Kidney (tissue), 14 donors: ENCODE measurements around the gene MYLK. TPM values are rescaled to one million over a fixed set of nuclear protein-coding genes. Genes with fewer than 3 reads are reported as not detected.

Experiments used
- DNase-seq, 5 donors: peaks; one replicate each; pipeline ENCODE4 v3.0.0-alpha.2; 2013 to 2020
- FAIRE-seq: peaks from 2 replicates; lab custom pipeline; 2012; peaks lifted over from hg19 to GRCh38; lab: Jason Lieb, UNC
- H3K27ac ChIP-seq, 2 donors: one replicate each; pipeline ENCODE4 v1.7.0; 2013; ENCODE audit warnings: low read depth in 2 of 2, low read length in 2 of 2, inconsistent platforms in 1 of 2
- H3K27me3 ChIP-seq: one replicate; pipeline ENCODE4 v1.7.1; 2013; ENCODE audit warnings: low read length, inconsistent platforms; ENCODE audit not compliant: control insufficient read depth, insufficient read depth
- H3K36me3 ChIP-seq, 3 donors: one replicate each; pipeline versions ENCODE4 v1.7.0 to v1.7.1; 2013; ENCODE audit warnings: low read length in 3 of 3, control low read depth in 1 of 3, inconsistent platforms in 1 of 3; ENCODE audit not compliant: insufficient read depth in 3 of 3, control insufficient read depth in 2 of 3
- H3K4me1 ChIP-seq, 3 donors: one replicate each; pipeline versions ENCODE4 v1.7.0 to v1.7.1; 2013; ENCODE audit warnings: low read length in 3 of 3, inconsistent platforms in 1 of 3, low read depth in 1 of 3; ENCODE audit not compliant: control insufficient read depth in 2 of 3, insufficient read depth in 2 of 3
- H3K4me3 ChIP-seq, 3 donors: one replicate each; pipeline versions ENCODE4 v1.7.0 to v1.8.1; 2013; ENCODE audit warnings: low read length in 3 of 3, control low read depth in 1 of 3, inconsistent platforms in 1 of 3
- H3K9ac ChIP-seq, 3 donors: one replicate each; pipeline versions ENCODE4 v1.7.0 to v1.7.1; 2013; ENCODE audit warnings: low read length in 3 of 3, control low read depth in 1 of 3, inconsistent platforms in 1 of 3
- H3K9me3 ChIP-seq, 3 donors: one replicate each; pipeline versions ENCODE4 v1.7.0 to v1.7.1; 2013; ENCODE audit warnings: low read length in 3 of 3, control low read depth in 1 of 3, inconsistent platforms in 1 of 3; ENCODE audit not compliant: control insufficient read depth in 2 of 3, insufficient read depth in 1 of 3
- intact Hi-C: fragments of 100-400 bp; cut with DNase I; formaldehyde crosslinking; loops from one replicate; pipeline ENCODE4 v1.11.1; 2022
- polyA plus RNA-seq: library from polyadenylated mRNA; stranded (reverse); fragments of 350-450 nt; fragmentation: Illumina TruSeq; extraction: RNeasy Lipid Tissue Mini Kit (QIAGEN cat#74804); gene quantifications from one replicate; pipeline ENCODE4 v1.2.3, GENCODE V29; 2014; ENCODE audit warnings: low read depth, low replicate concordance; ENCODE audit not compliant: insufficient read depth
- total RNA-seq: library from RNA; stranded (reverse); fragmentation: NEBNext Ultra II Directional; extraction: Animal tissue kit (Norgen Biotek cat#: 25700); gene quantifications from one replicate; pipeline ENCODE4 v1.2.1, GENCODE V29; 2021
- TF ChIP-seq, protein P1 (sequence below): IDR thresholded peaks from 3 replicates; pipeline ENCODE4 v1.5.1; 2012; ENCODE audit warnings: mild to moderate bottlenecking, moderate library complexity, borderline replicate concordance; ENCODE audit not compliant: insufficient read depth; ENCODE audit errors: extremely low read depth
- donor health status: control.
- donor health status: control.
- donor health status: control.
- donor health status: control.
- donor health status: control.
- donor health status: DM: yes; HTN: yes; CAD: no.
- donor health status: Normal renal cell carcinoma (clear cell type).

Gene MYLK
- total and polyA plus RNA-seq, 2 donors from 2014 or later, result 25.3 to 164 TPM

DNA sequence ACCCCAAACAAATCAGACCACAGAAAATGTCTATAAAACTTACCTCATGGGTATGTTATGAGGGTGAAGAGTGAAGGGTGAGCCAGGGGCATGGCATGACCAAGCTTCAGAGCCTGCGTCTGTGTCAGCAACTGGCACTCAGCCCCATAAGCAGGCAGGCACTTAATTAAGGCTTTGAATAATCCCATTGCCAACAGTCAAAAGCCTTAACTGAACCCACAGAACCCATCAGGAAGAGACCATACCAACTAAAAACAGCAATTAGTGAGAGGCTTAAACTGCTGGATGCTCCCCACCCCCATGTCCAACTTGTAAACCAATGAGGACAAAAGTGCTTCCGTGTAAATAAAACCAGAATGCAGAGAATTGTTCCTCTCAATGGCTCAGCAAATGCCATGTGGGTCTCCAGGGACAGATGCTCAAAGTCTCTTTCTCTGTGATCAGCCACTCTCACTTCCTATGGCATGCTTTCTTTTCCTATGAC lies 126.0 kb downstream of the MYLK start:
- TF ChIP-seq, protein P1, sequence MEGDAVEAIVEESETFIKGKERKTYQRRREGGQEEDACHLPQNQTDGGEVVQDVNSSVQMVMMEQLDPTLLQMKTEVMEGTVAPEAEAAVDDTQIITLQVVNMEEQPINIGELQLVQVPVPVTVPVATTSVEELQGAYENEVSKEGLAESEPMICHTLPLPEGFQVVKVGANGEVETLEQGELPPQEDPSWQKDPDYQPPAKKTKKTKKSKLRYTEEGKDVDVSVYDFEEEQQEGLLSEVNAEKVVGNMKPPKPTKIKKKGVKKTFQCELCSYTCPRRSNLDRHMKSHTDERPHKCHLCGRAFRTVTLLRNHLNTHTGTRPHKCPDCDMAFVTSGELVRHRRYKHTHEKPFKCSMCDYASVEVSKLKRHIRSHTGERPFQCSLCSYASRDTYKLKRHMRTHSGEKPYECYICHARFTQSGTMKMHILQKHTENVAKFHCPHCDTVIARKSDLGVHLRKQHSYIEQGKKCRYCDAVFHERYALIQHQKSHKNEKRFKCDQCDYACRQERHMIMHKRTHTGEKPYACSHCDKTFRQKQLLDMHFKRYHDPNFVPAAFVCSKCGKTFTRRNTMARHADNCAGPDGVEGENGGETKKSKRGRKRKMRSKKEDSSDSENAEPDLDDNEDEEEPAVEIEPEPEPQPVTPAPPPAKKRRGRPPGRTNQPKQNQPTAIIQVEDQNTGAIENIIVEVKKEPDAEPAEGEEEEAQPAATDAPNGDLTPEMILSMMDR, result no peak
- no peaks in the 10 kb centered on the region for H3K27me3 ChIP-seq
- FAIRE-seq (peak; percentile 21), DNase-seq (peak in 2 of 5 donors; percentile 32 to 48)
- H3K36me3 ChIP-seq, result no peaks in the 10 kb centered on the region
- H3K27ac ChIP-seq, result peak overlapping the region; percentile 14 to 68
- H3K9ac ChIP-seq, result no peak overlapping the region
- intact Hi-C loops, result no loop called here
- no peak overlapping the region for H3K4me3 ChIP-seq
- H3K4me1 ChIP-seq, result peaks cover 15 to 65% (median 40%) of the 10 kb centered on the region in 3 donors
- H3K9me3 ChIP-seq, result no peaks in the 10 kb centered on the region

GRCh38 chr3:123757281-123757940 lies 126.7 kb downstream of the MYLK start:
- H3K27me3 ChIP-seq, result no peaks in the 10 kb centered on the region
- no peaks in the 10 kb centered on the region for H3K36me3 ChIP-seq
- DNase-seq (no peak), FAIRE-seq (no peak)
- H3K27ac ChIP-seq, result peak overlapping the region; percentile 57 to 82
- H3K4me1 ChIP-seq, result peaks cover 15 to 73% (median 45%) of the 10 kb centered on the region in 3 donors
- H3K4me3 ChIP-seq, result no peak overlapping the region
- TF ChIP-seq, protein P1, result no peak
- H3K9ac ChIP-seq, result peak overlapping the region in 1 of 3 donors; percentile 7
- intact Hi-C loops, result no loop called here
- no peaks in the 10 kb centered on the region for H3K9me3 ChIP-seq

- intact Hi-C loops, result no loop called here
- H3K4me1 ChIP-seq, result peaks cover 15 to 87% (median 54%) of the 10 kb centered on the region in 3 donors
- H3K27ac ChIP-seq, result peak overlapping the region; percentile 82 to 93
Observed at GRCh38 chr3:123755501-123755900, 128.6 kb downstream of the MYLK start.

More at GRCh38 chr3:123755501-123755900, 128.6 kb downstream of the MYLK start:
- no peaks in the 10 kb centered on the region for H3K9me3 ChIP-seq
- FAIRE-seq (no peak), DNase-seq (no peak)
- no peaks in the 10 kb centered on the region for H3K27me3 ChIP-seq
- TF ChIP-seq, protein P1, result no peak
- H3K4me3 ChIP-seq, result no peak overlapping the region
- H3K9ac ChIP-seq, result peak overlapping the region in 1 of 3 donors; percentile 9
- H3K36me3 ChIP-seq, result peaks cover 0 to 3% (median 0%) of the 10 kb centered on the region in 3 donors
